Neuron (in vitro differentiated cells): ENCODE results near the gene CCDC150.
"Not testable (repeated sequence)": the region's sequence is repeated elsewhere in the genome, so short reads cannot be mapped to it uniquely, and the experiment has no call there.

ENCODE experiments used
- H2AFZ ChIP-seq: one replicate; pipeline ENCODE4 v1.6.1; 2013; ENCODE audit warnings: low read depth, mild to moderate bottlenecking, inconsistent platforms, low read length, moderate library complexity
- H3K27me3 ChIP-seq: one replicate; pipeline ENCODE4 v1.6.1; 2013; ENCODE audit warnings: low read length; ENCODE audit not compliant: insufficient read depth
- H3K36me3 ChIP-seq: one replicate; pipeline ENCODE4 v1.6.1; 2013; ENCODE audit warnings: low read length; ENCODE audit not compliant: insufficient read depth
- H3K4me1 ChIP-seq: one replicate; pipeline ENCODE4 v1.6.1; 2013; ENCODE audit warnings: low read length; ENCODE audit not compliant: insufficient read depth
- H3K4me3 ChIP-seq: 2 replicates; pipeline ENCODE4 v1.5.1; 2013; ENCODE audit warnings: mild to moderate bottlenecking, low read length, moderate library complexity
- H3K9me3 ChIP-seq: one replicate; pipeline ENCODE4 v1.6.1; 2013; ENCODE audit warnings: low read length

CCDC150 gene

GRCh38 chr2:196651387-196652094 is 12.0 kb downstream of the CCDC150 start:
- H2AFZ ChIP-seq = no peak overlapping the region
- no peaks in the 10 kb centered on the region for H3K4me1 ChIP-seq
- peaks cover 21% of the 10 kb centered on the region for H3K9me3 ChIP-seq
- no peak overlapping the region for H3K4me3 ChIP-seq
- H3K27me3 ChIP-seq = no peaks in the 10 kb centered on the region
- no peaks in the 10 kb centered on the region for H3K36me3 ChIP-seq

- H3K9me3 ChIP-seq = peaks cover 22% of the 10 kb centered on the region
- no peak overlapping the region for H3K4me3 ChIP-seq
- H2AFZ ChIP-seq = no peak overlapping the region
- H3K36me3 ChIP-seq = peaks cover 1% of the 10 kb centered on the region
- H3K4me1 ChIP-seq = no peaks in the 10 kb centered on the region
- H3K27me3 ChIP-seq = no peaks in the 10 kb centered on the region
Measured at GRCh38 chr2:196652869-196653268, 13.4 kb downstream of the CCDC150 start.

- peaks cover 22% of the 10 kb centered on the region for H3K9me3 ChIP-seq
- peaks cover 5% of the 10 kb centered on the region for H3K36me3 ChIP-seq
- H3K27me3 ChIP-seq = no peaks in the 10 kb centered on the region
- H3K4me1 ChIP-seq = no peaks in the 10 kb centered on the region
- no peak overlapping the region for H3K4me3 ChIP-seq
- H2AFZ ChIP-seq = no peak overlapping the region
Measured at GRCh38 chr2:196653843-196654242, 14.3 kb downstream of the CCDC150 start.

- H3K4me1 ChIP-seq = no peaks in the 10 kb centered on the region
- peaks cover 9% of the 10 kb centered on the region for H3K36me3 ChIP-seq
- H2AFZ ChIP-seq = no peak overlapping the region
- peaks cover 19% of the 10 kb centered on the region for H3K9me3 ChIP-seq
- no peak overlapping the region for H3K4me3 ChIP-seq
- no peaks in the 10 kb centered on the region for H3K27me3 ChIP-seq
Measured at GRCh38 chr2:196655761-196656160, 16.2 kb downstream of the CCDC150 start.

GRCh38 chr2:196657333-196657732 is 17.8 kb downstream of the CCDC150 start:
- Histone ChIP-seq H3K4me3 (no peak overlapping the region), H3K36me3 (peaks cover 9% of the 10 kb centered on the region), H2AFZ (no peak overlapping the region), H3K27me3 (no peaks in the 10 kb centered on the region), H3K4me1 (no peaks in the 10 kb centered on the region), H3K9me3 (peaks cover 10% of the 10 kb centered on the region)

GRCh38 chr2:196659844-196660243 is 20.3 kb downstream of the CCDC150 start:
- H3K4me3 ChIP-seq = no peak overlapping the region

GRCh38 chr2:196660244-196660643 is 20.7 kb downstream of the CCDC150 start:
- Histone ChIP-seq H3K27me3 (no peaks in the 10 kb centered on the region), H3K4me3 (no peak overlapping the region), H3K36me3 (peaks cover 15% of the 10 kb centered on the region), H3K9me3 (peaks cover 1% of the 10 kb centered on the region), H3K4me1 (no peaks in the 10 kb centered on the region), H2AFZ (no peak overlapping the region)

More at GRCh38 chr2:196659844-196660243, 20.3 kb downstream of the CCDC150 start:
- Histone ChIP-seq H3K4me1 (no peaks in the 10 kb centered on the region), H3K9me3 (peaks cover 1% of the 10 kb centered on the region), H2AFZ (no peak overlapping the region), H3K27me3 (no peaks in the 10 kb centered on the region), H3K36me3 (peaks cover 15% of the 10 kb centered on the region)

GRCh38 chr2:196670342-196670741 is 30.8 kb downstream of the CCDC150 start:
- Histone ChIP-seq H3K36me3 (peaks cover 4% of the 10 kb centered on the region), H3K4me3 (no peak overlapping the region)

GRCh38 chr2:196675963-196676362 is 36.4 kb downstream of the CCDC150 start:
- no peak overlapping the region for H3K4me3 ChIP-seq
- no peaks in the 10 kb centered on the region for H3K27me3 ChIP-seq
- no peak overlapping the region for H2AFZ ChIP-seq
- H3K36me3 ChIP-seq = peaks cover 15% of the 10 kb centered on the region
- H3K9me3 ChIP-seq = no peaks in the 10 kb centered on the region
- H3K4me1 ChIP-seq = no peaks in the 10 kb centered on the region

More at GRCh38 chr2:196670342-196670741, 30.8 kb downstream of the CCDC150 start:
- Histone ChIP-seq H3K4me1 (no peaks in the 10 kb centered on the region), H3K9me3 (no peaks in the 10 kb centered on the region), H2AFZ (no peak overlapping the region), H3K27me3 (no peaks in the 10 kb centered on the region)

- Histone ChIP-seq H3K4me3 (no peak overlapping the region), H2AFZ (no peak overlapping the region), H3K4me1 (no peaks in the 10 kb centered on the region), H3K9me3 (no peaks in the 10 kb centered on the region), H3K27me3 (no peaks in the 10 kb centered on the region), H3K36me3 (peaks cover 15% of the 10 kb centered on the region)
Measured at GRCh38 chr2:196677404-196677803, 37.9 kb downstream of the CCDC150 start.

GRCh38 chr2:196679368-196679767 is 39.9 kb downstream of the CCDC150 start:
- Histone ChIP-seq H3K36me3 (peaks cover 15% of the 10 kb centered on the region), H3K4me3 (no peak overlapping the region), H3K4me1 (no peaks in the 10 kb centered on the region), H3K27me3 (no peaks in the 10 kb centered on the region), H2AFZ (no peak overlapping the region), H3K9me3 (no peaks in the 10 kb centered on the region)

- H3K4me3 ChIP-seq = no peak overlapping the region
- no peak overlapping the region for H2AFZ ChIP-seq
- H3K27me3 ChIP-seq = no peaks in the 10 kb centered on the region
- H3K9me3 ChIP-seq = no peaks in the 10 kb centered on the region
- H3K36me3 ChIP-seq = peaks cover 10% of the 10 kb centered on the region
- H3K4me1 ChIP-seq = no peaks in the 10 kb centered on the region
Measured at GRCh38 chr2:196681510-196681909, 42.0 kb downstream of the CCDC150 start.

GRCh38 chr2:196685792-196686191 is 46.3 kb downstream of the CCDC150 start:
- Histone ChIP-seq H3K36me3 (peaks cover under 1% of the 10 kb centered on the region), H3K27me3 (no peaks in the 10 kb centered on the region), H2AFZ (no peak overlapping the region), H3K4me1 (no peaks in the 10 kb centered on the region), H3K9me3 (no peaks in the 10 kb centered on the region), H3K4me3 (no peak overlapping the region)

GRCh38 chr2:196686737-196687136 is 47.2 kb downstream of the CCDC150 start:
- not testable (repeated sequence) for H3K36me3 ChIP-seq, H3K4me1 ChIP-seq, H3K27me3 ChIP-seq, H2AFZ ChIP-seq, H3K9me3 ChIP-seq, H3K4me3 ChIP-seq
